Heart left ventricle (tissue), 13 donors: ENCODE results near the gene ATM.

Experiments used
- POLR2A ChIP-seq, 2 donors: fragments of 450-650 bp; IDR thresholded peaks; one replicate each; pipeline ENCODE4 v1.6.1; 2017; ENCODE audit warnings: antibody characterized with exemption in 2 of 2, mild to moderate bottlenecking in 2 of 2, moderate library complexity in 2 of 2
- TF ChIP-seq, protein P1 (sequence below), 12 donors: fragments of 200-600 bp; sonication (generic) in 4 of 12; IDR thresholded peaks; one replicate each; pipeline versions ENCODE4 v1.5.0 to v1.8.0; 2018 to 2022; ENCODE audit warnings: antibody characterized with exemption in 12 of 12, mild to moderate bottlenecking in 5 of 12
- donor health status: ischemic (EF 13 %, LVEDD 7.1; RV severe dilation, severe dysfunction).
- donor health status: DM: no; HTN: yes; CAD: no.
- donor health status: DM: no; HTN: no; CAD: no.
- donor health status: ischemic (EF 25% LVEDD 6.9; RV normal size, moderate dysfunction).
- donor health status: ischemic (EF 25% LVEDD 5.7; RV mildly dilated, moderate dysfunction).
- donor health status: ischemic (EF 35%, LVEDD 5.7; RV mildly dilated, moderate dysfunction).
- donor health status: nonischemic (EF 11% LVEDD 7.7; RV severe dilation, severe dysfunction).
- donor health status: DM: yes; HTN: yes; CAD: no.
- donor health status: PGD.
- donor health status: ischemic (EF 29% LVEDD 5.4; RV normal size, mild dysfunction).
- donor health status: nonischemic (EF 23%, LVEDD 6.1; RV moderate dilation, normal function).

GRCh38 chr11:108370990-108371389, 148.1 kb downstream of the ATM start:
- TF ChIP-seq, protein P1, sequence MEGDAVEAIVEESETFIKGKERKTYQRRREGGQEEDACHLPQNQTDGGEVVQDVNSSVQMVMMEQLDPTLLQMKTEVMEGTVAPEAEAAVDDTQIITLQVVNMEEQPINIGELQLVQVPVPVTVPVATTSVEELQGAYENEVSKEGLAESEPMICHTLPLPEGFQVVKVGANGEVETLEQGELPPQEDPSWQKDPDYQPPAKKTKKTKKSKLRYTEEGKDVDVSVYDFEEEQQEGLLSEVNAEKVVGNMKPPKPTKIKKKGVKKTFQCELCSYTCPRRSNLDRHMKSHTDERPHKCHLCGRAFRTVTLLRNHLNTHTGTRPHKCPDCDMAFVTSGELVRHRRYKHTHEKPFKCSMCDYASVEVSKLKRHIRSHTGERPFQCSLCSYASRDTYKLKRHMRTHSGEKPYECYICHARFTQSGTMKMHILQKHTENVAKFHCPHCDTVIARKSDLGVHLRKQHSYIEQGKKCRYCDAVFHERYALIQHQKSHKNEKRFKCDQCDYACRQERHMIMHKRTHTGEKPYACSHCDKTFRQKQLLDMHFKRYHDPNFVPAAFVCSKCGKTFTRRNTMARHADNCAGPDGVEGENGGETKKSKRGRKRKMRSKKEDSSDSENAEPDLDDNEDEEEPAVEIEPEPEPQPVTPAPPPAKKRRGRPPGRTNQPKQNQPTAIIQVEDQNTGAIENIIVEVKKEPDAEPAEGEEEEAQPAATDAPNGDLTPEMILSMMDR (IDR thresholded peaks at IDR 0.05): no peak
- no peak for TF ChIP-seq POLR2A (IDR thresholded peaks at IDR 0.05)
